Measurements from ENCODE around the gene DPH5.

Gene DPH5

GRCh38 chr1:101030881-101031280, 5.3 kb upstream of the DPH5 start:
- DNase-seq (ENCODE audit: extremely low read depth, low read depth): no peak
- no peak for TF ChIP-seq CTCF (IDR thresholded peaks at IDR 0.05; ENCODE audit: low read depth, low read length)

GRCh38 chr1:101029184-101029583, 3.6 kb upstream of the DPH5 start:
- DNase-seq (ENCODE audit: extremely low read depth, low read depth): no peak
- TF ChIP-seq CTCF (IDR thresholded peaks at IDR 0.05; ENCODE audit: low read depth, low read length): no peak

- no peak for TF ChIP-seq CTCF (IDR thresholded peaks at IDR 0.05; ENCODE audit: low read depth, low read length)
- no peak for DNase-seq (ENCODE audit: extremely low read depth, low read depth)
Measured at GRCh38 chr1:101028466-101028865, 2.9 kb upstream of the DPH5 start.

- TF ChIP-seq CTCF (IDR thresholded peaks at IDR 0.05; ENCODE audit: low read depth, low read length): no peak
- no peak for DNase-seq (ENCODE audit: extremely low read depth, low read depth)
Measured at GRCh38 chr1:101027194-101027772, 1.7 kb upstream of the DPH5 start.

- no peak for TF ChIP-seq CTCF (IDR thresholded peaks at IDR 0.05; ENCODE audit: low read depth, low read length)
Measured at GRCh38 chr1:101026430-101026788, 825 bp upstream of the DPH5 start.

GRCh38 chr1:101025283-101025656, 314 bp downstream of the DPH5 start:
- TF ChIP-seq CTCF (IDR thresholded peaks at IDR 0.05; ENCODE audit: low read depth, low read length): no peak
- no peak for DNase-seq (ENCODE audit: extremely low read depth, low read depth)

More at GRCh38 chr1:101026430-101026788, 825 bp upstream of the DPH5 start:
- no peak for DNase-seq (ENCODE audit: extremely low read depth, low read depth)

GRCh38 chr1:101022294-101022693, 3.3 kb downstream of the DPH5 start:
- TF ChIP-seq CTCF (IDR thresholded peaks at IDR 0.05; ENCODE audit: low read depth, low read length): no peak

More at GRCh38 chr1:101022294-101022693, 3.3 kb downstream of the DPH5 start:
- DNase-seq (ENCODE audit: extremely low read depth, low read depth): peak; percentile 30
